Measurements from ENCODE around the gene CTSG.

- no peak for TF ChIP-seq CTCF (IDR thresholded peaks at IDR 0.05)
- TF ChIP-seq POLR2A (IDR thresholded peaks at IDR 0.05), result no peak
Measured at GRCh38 chr14:24563505-24563904, 12.5 kb downstream of the CTSG start.

Measured in prostate gland (tissue), 2 donors.